GM12872 (cell line): ENCODE measurements around the gene VSTM2B.

Experiments used
- CTCF ChIP-seq: IDR thresholded peaks from 3 replicates; pipeline ENCODE4 v1.5.1; 2011; ENCODE audit warnings: low read depth, mild to moderate bottlenecking, low read length, moderate library complexity; ENCODE audit not compliant: insufficient read depth

VSTM2B gene

DNA sequence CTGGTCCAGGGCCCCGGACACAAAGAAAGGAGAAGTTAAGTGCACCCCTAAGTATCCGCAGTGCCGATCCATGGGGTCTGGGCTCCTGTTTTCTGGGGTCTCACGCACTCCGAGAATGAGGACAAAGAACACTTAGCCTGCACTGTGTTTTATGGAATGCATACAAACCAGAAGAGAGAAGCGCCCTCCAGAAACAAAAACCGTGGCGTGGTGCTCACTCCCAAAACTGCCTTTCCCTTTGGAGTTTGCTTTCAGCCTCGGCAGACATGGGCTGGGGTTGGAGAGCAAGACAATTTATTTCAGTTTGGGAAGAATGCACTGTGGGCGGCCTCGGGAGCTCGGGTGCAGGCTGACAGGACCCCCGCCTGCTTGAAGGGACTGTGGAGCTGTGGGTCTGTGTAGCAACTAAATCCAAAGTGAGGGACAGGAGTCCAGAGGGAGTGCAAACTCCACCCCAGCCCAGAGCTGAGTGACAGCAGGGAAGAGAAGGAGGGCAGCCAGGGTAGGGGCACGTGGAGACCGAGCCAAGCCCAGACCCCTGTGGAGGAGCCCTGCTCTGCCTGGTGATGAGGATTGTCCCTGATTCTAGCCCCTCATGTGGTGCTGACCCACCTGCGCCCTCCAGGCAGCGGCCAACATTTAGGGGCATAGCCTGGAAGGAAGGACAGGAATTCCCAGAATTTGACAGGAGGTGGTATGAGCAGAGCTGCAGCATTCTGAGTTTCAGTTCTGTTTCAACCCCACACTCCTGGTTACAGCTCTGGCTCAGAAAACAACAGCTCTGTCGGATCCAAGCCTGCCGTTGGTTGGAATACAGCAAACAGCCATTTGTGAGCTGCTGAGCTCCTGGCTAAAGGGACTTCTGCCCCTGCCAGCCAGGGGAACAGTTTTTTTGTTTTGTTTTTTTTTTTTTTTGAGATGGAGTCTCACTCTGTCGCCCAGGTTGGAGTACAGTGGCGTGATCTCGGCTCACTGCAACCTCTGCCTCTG is 42.5 kb downstream of the VSTM2B start:
- TF ChIP-seq CTCF, result no peak

DNA sequence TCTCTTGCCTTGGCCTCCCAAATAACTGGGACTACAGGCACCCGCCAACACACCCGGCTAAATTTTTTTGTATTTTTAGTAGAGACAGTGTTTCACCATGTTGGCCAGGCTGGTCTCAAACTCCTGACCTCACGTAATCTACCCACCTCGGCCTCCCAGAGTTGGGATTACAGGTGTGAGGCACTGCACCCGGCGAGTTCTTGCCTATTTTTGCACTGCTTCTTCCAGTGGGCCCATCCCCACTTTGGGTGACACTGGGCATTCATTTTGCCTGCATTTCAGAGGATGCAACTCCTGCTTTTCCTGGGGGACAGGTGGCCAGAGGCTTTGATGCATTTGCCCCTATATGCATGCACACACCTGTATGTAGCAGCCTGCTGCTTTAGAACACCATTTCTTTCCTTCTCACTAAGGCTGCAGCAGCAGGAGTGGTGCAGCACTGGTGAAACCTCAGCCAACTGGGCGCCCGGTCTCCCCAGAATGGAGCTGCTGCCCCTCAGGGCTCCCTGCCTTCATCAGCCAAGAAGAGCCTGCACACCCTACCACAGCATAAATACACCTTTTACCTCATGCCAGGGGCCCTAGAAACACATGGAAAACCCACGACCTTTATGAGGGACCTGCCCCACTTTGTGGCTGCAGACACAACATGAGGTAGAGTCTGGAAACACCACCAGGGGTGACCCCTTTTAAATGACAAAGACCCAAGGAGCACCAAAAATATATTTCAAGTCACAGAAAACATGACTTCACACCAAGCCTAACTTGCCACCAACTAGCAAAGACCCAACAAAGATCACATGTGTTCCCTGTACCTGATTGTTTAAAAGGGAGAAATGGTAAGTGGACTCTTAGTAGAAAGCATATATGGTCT is 43.5 kb downstream of the VSTM2B start:
- TF ChIP-seq CTCF, result no peak

DNA sequence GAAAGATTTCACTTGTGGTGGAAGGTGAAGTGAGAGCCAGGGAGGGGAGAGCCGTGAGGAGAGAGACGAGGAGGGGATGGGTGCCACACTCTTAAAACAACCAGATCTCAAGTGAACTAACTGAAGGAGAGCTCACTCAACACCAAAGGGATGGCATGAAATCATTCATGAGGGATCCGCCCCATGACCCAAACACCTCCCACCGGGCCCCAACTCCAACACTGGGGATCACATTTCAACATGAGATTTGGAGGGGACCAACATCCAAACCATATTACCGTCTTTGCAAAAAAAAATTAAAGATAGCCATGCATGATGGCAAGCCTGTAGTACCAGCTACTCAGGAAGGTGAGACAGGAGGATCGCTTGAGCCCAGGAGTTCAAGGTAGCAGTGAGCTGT is 45.4 kb downstream of the VSTM2B start:
- no peak for TF ChIP-seq CTCF

- TF ChIP-seq CTCF, result no peak
Observed at GRCh38 chr19:29573486-29573885, 47.7 kb downstream of the VSTM2B start.

GRCh38 chr19:29574510-29574909 is 48.7 kb downstream of the VSTM2B start:
- TF ChIP-seq CTCF, result no peak

GRCh38 chr19:29576046-29576606 is 50.3 kb downstream of the VSTM2B start:
- TF ChIP-seq CTCF, result no peak
